Measurements from ENCODE around the gene SSNA1.

- TF ChIP-seq CTCF (IDR thresholded peaks at IDR 0.05) (no peak), POLR2AphosphoS5 (IDR thresholded peaks at IDR 0.05) (no peak), POLR2A (IDR thresholded peaks at IDR 0.05) (no peak), EP300 (IDR thresholded peaks at IDR 0.05) (no peak)
These were observed 49.6 kb upstream of the SSNA1 start, which contains the start of gene GRIN1 for GRCh38 chr9:137138722-137139467.
